HCT116 (cell line): ENCODE measurements around the gene DLX4. TPM values are rescaled to one million over a fixed set of nuclear protein-coding genes. Genes with fewer than 3 reads are reported as not detected.

Experiments
- ATAC-seq: fragments of 200-7000 bp; cut with Tn5 transposase; 2 replicates; pipeline ENCODE4 v1.9.1; 2020; ENCODE audit warnings: mild to moderate bottlenecking, moderate library complexity
- BruUV-seq: library from RNA; stranded (reverse); fragments of 400-500 nt; replicated peaks from 2 replicates; lab custom pipeline; 2021; lab: Mats Ljungman, UMichigan
- CTCF ChIA-PET: fragments of 300-600 bp; sonication (Branson Sonifier 250); formaldehyde crosslinking; loops from one replicate; lab custom pipeline; 2021; ENCODE audit warnings: antibody characterized with exemption; lab: Charles Lee
- POLR2A ChIA-PET: fragments of 300-600, 350-600 bp; sonication (Branson Sonifier 250); formaldehyde crosslinking; loops from one replicate; lab custom pipeline; 2021; ENCODE audit warnings: antibody characterized with exemption; lab: Charles Lee
- RAD21 ChIA-PET, 2 experiments: fragments of 300-600 bp; sonication (Branson Sonifier 250); formaldehyde crosslinking; loops; one replicate each; lab custom pipeline; 2023; ENCODE audit warnings: low total read pairs in 2 of 2; ENCODE audit not compliant: uncharacterized antibody in 2 of 2, unreplicated experiment in 2 of 2, low non-redundant PET in 1 of 2; lab: Charles Lee
- DNase-seq: peaks from one replicate; pipeline ENCODE4 v3.0.0-alpha.2; 2010; ENCODE audit warnings: low read depth, low spot score
- H2AFZ ChIP-seq: fragments of 200-600 bp; shearing (Covaris generic), sonication (generic); 2 replicates; pipeline ENCODE4 v1.6.1; 2017; ENCODE audit warnings: low read depth, mixed run types, mixed read lengths, antibody characterized with exemption, low read length; ENCODE audit not compliant: poor library complexity, severe bottlenecking
- H3K27ac ChIP-seq: 2 replicates; pipeline ENCODE4 v1.5.1; 2012; ENCODE audit warnings: low read depth, low read length
- H3K27me3 ChIP-seq: fragments of 200-600 bp; sonication (generic); 2 replicates; pipeline ENCODE4 v1.6.1; 2016; ENCODE audit warnings: mixed run types, low read length, mixed read lengths; ENCODE audit not compliant: insufficient read depth
- H3K36me3 ChIP-seq, 2 experiments: fragments of 200-500 bp in 1 of 2; fragments of 200-600 bp in 1 of 2; sonication (Bioruptor generic) in 1 of 2; sonication (generic) in 1 of 2; 2 replicates each; pipeline versions ENCODE4 v1.5.1 to v1.6.1; 2014 to 2016; ENCODE audit warnings: low read length in 2 of 2, inconsistent platforms in 1 of 2, mixed read lengths in 1 of 2, mixed run types in 1 of 2; ENCODE audit not compliant: insufficient read depth in 2 of 2, control insufficient read depth in 1 of 2
- H3K4me1 ChIP-seq, 2 experiments: fragments of 200-600 bp in 1 of 2; sonication (generic) in 1 of 2; 2 replicates each; pipeline versions ENCODE4 v1.5.1 to v1.6.1; 2012 to 2017; ENCODE audit warnings: low read length in 2 of 2, inconsistent platforms in 1 of 2, mild to moderate bottlenecking in 1 of 2, mixed read lengths in 1 of 2, mixed run types in 1 of 2, moderate library complexity in 1 of 2; ENCODE audit not compliant: insufficient read depth in 2 of 2, control insufficient read depth in 1 of 2
- H3K4me2 ChIP-seq: fragments of 200-600 bp; sonication (generic); 2 replicates; pipeline ENCODE4 v1.6.1; 2017; ENCODE audit warnings: mixed run types, low read length, mixed read lengths
- H3K4me3 ChIP-seq, 2 experiments: fragments of 200-600 bp in 1 of 2; sonication (generic) in 1 of 2; replicated peaks in 1 of 2; 2 replicates each; pipeline ENCODE4 v1.5.1; 2011 to 2016; ENCODE audit warnings: low read length in 2 of 2, control low read depth in 1 of 2, low read depth in 1 of 2, mild to moderate bottlenecking in 1 of 2, mixed read lengths in 1 of 2, mixed run types in 1 of 2
- H3K79me2 ChIP-seq: fragments of 200-600 bp; sonication (generic); 2 replicates; pipeline ENCODE4 v1.6.1; 2017; ENCODE audit warnings: mild to moderate bottlenecking, mixed run types, low read length, moderate library complexity, mixed read lengths; ENCODE audit not compliant: insufficient read depth
- H3K9ac ChIP-seq: fragments of 200-600 bp; sonication (generic); 2 replicates; pipeline ENCODE4 v1.6.1; 2016; ENCODE audit warnings: low read length, mixed read lengths
- H3K9me2 ChIP-seq: fragments of 200-600 bp; sonication (generic), shearing (Covaris generic); 2 replicates; pipeline ENCODE4 v1.6.1; 2017; ENCODE audit warnings: mixed run types, mild to moderate bottlenecking, moderate library complexity; ENCODE audit not compliant: insufficient read depth
- H3K9me3 ChIP-seq, 2 experiments: fragments of 200-500 bp in 1 of 2; fragments of 200-600 bp in 1 of 2; sonication (Bioruptor generic) in 1 of 2; sonication (generic) in 1 of 2; 2 replicates each; pipeline ENCODE4 v1.6.1; 2014 to 2017; ENCODE audit warnings: low read length in 2 of 2, mixed read lengths in 2 of 2, inconsistent platforms in 1 of 2, low read depth in 1 of 2, mild to moderate bottlenecking in 1 of 2, mixed run types in 1 of 2, moderate library complexity in 1 of 2; ENCODE audit not compliant: control insufficient read depth in 1 of 2, insufficient read depth in 1 of 2
- H4K20me1 ChIP-seq: fragments of 200-600 bp; sonication (generic), shearing (Covaris generic); 2 replicates; pipeline ENCODE4 v1.6.1; 2017; ENCODE audit warnings: mixed run types, mild to moderate bottlenecking, moderate library complexity; ENCODE audit not compliant: insufficient read depth
- CBX3 ChIP-seq: IDR thresholded peaks from 2 replicates; pipeline ENCODE4 v1.6.1; 2012; ENCODE audit warnings: low read depth
- CEBPB ChIP-seq: IDR thresholded peaks from 2 replicates; pipeline ENCODE4 v1.6.1; 2012; ENCODE audit warnings: low read depth
- ELF1 ChIP-seq: IDR thresholded peaks from 2 replicates; pipeline ENCODE4 v1.6.1; 2012; ENCODE audit warnings: low read depth, borderline replicate concordance
- EZH2 ChIP-seq: fragments of 200-600 bp; sonication (generic); IDR thresholded peaks from 2 replicates; pipeline ENCODE4 v1.6.1; 2017; ENCODE audit warnings: antibody characterized with exemption, mixed run types
- FOSL1 ChIP-seq: IDR thresholded peaks from 2 replicates; pipeline ENCODE4 v1.6.1; 2012; ENCODE audit warnings: low read depth
- JUND ChIP-seq: IDR thresholded peaks from 2 replicates; pipeline ENCODE4 v1.6.1; 2012
- MAX ChIP-seq: IDR thresholded peaks from 2 replicates; pipeline ENCODE4 v1.6.1; 2012
- POLR2A ChIP-seq: IDR thresholded peaks from 2 replicates; pipeline ENCODE4 v1.7.0; 2011; ENCODE audit warnings: borderline replicate concordance; ENCODE audit not compliant: insufficient read depth, insufficient read length; ENCODE audit errors: extremely low read depth
- POLR2AphosphoS5 ChIP-seq: IDR thresholded peaks from 2 replicates; pipeline ENCODE4 v1.6.1; 2011; ENCODE audit warnings: mild to moderate bottlenecking, low read depth, low read length, moderate library complexity
- RAD21 ChIP-seq: IDR thresholded peaks from 2 replicates; pipeline ENCODE4 v1.6.1; 2012; ENCODE audit warnings: low read depth, mild to moderate bottlenecking
- SIN3A ChIP-seq: IDR thresholded peaks from 2 replicates; pipeline ENCODE4 v1.6.1; 2012; ENCODE audit warnings: low read depth
- SP1 ChIP-seq: IDR thresholded peaks from 2 replicates; pipeline ENCODE4 v1.6.1; 2012; ENCODE audit warnings: low read depth
- TCF7L2 ChIP-seq: IDR thresholded peaks from 2 replicates; pipeline ENCODE4 v1.7.0; 2011; ENCODE audit warnings: borderline replicate concordance, inconsistent platforms; ENCODE audit not compliant: insufficient read depth, insufficient read length; ENCODE audit errors: extremely low read depth
- YY1 ChIP-seq: IDR thresholded peaks from 2 replicates; pipeline ENCODE4 v1.6.1; 2011; ENCODE audit warnings: low read length, low read depth, moderate library complexity, mild to moderate bottlenecking; ENCODE audit not compliant: insufficient replicate concordance; ENCODE audit errors: extremely low read depth
- ZBTB33 ChIP-seq: IDR thresholded peaks from 2 replicates; pipeline ENCODE4 v1.6.1; 2011; ENCODE audit warnings: mild to moderate bottlenecking, low read length, moderate library complexity; ENCODE audit not compliant: insufficient replicate concordance; ENCODE audit errors: extremely low read depth
- ZFX ChIP-seq: fragments of 450-650 bp; IDR thresholded peaks from 2 replicates; pipeline ENCODE4 v1.6.1; 2017
- ZNF274 ChIP-seq: fragments of 200-500 bp; sonication (Bioruptor generic); IDR thresholded peaks from 2 replicates; pipeline ENCODE4 v1.6.1; 2014; ENCODE audit warnings: mild to moderate bottlenecking, low read depth, low read length, inconsistent platforms
- intact Hi-C: fragments of 100-400 bp; cut with micrococcal nuclease; formaldehyde crosslinking; loops from 2 replicates; pipeline ENCODE4 v1.10.0; 2022
- total RNA-seq: library from RNA; stranded (reverse); gene quantifications from one replicate; pipeline ENCODE4 v1.2.1, GENCODE V29; 2021; ENCODE audit not compliant: unreplicated experiment
- TF ChIP-seq, protein P1 (sequence below), 3 experiments: fragments of 200-600 bp in 1 of 3; sonication (generic) in 1 of 3; IDR thresholded peaks in 2 of 3; conservative IDR thresholded peaks in 1 of 3; 2 replicates each; pipeline ENCODE4 v1.5.1; 2012 to 2017; ENCODE audit warnings: low read depth in 2 of 3, low read length in 2 of 3, antibody characterized with exemption in 1 of 3, borderline replicate concordance in 1 of 3, control low read depth in 1 of 3, mild to moderate bottlenecking in 1 of 3, mixed read lengths in 1 of 3, mixed run types in 1 of 3, moderate library complexity in 1 of 3; ENCODE audit not compliant: insufficient read depth in 1 of 3
- TF ChIP-seq, protein P2 (sequence below): IDR thresholded peaks from 2 replicates; pipeline ENCODE4 v1.6.1; 2012; ENCODE audit warnings: low read depth

The DLX4 gene
- total RNA-seq, 1 experiment from 2014 or later, result 14.0 TPM

DNA sequence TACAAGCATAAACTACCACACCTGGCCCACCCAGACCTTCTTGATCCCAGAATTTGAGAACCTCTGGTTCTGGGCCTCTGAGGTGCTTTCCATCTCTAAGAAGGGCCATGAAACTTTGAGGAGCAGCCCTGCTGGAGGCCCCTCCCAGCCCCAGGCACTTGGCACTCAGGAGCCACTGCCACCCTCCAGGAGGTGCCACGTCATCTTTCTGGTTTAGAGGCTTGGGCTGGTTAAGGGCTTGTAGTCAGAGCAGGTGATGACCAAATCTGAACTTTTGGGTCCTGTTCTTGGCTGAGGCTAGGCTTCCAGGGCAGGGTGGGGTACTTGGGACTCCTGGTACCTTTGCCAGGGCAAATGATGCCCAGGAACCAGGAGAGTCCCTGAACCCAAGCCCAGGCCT, 13.8 kb upstream of the DLX4 start (continued):
- TF ChIP-seq POLR2A (no peak), MAX (no peak), POLR2AphosphoS5 (no peak)
- TF ChIP-seq, all 23 proteins: peak for 0

- Histone ChIP-seq H3K36me3 (no peaks in the 10 kb centered on the region), H3K4me2 (no peak overlapping the region), H3K4me1 (peaks cover 30 to 37% of the 10 kb centered on the region in 2 experiments), H3K9ac (no peak overlapping the region), H2AFZ (no peak overlapping the region), H3K27me3 (no peaks in the 10 kb centered on the region; the same call in 1 of the 2 replicates), H4K20me1 (no peaks in the 10 kb centered on the region), H3K4me3 (no peak overlapping the region), H3K27ac (no peak overlapping the region), H3K9me3 (no peaks in the 10 kb centered on the region), H3K79me2 (no peaks in the 10 kb centered on the region), H3K9me2 (no peaks in the 10 kb centered on the region)
- ChIA-PET POLR2A (interaction anchor here (0.5 to 1.5 kb wide), 2 partner anchors 38 to 104 kb away, joined by 3 read pairs; partner anchors contain the start of gene DLX3), RAD21 (no interaction called here), CTCF (interaction anchor here (1.1 to 1.8 kb wide), 2 partner anchors 33 to 41 kb away, joined by 3 read pairs; no protein-coding TSS in a partner anchor)
- ATAC-seq (no peak), DNase-seq (no peak)
- intact Hi-C loops, result no loop called here
- BruUV-seq, result no TSS peak
- TF ChIP-seq, protein P1, sequence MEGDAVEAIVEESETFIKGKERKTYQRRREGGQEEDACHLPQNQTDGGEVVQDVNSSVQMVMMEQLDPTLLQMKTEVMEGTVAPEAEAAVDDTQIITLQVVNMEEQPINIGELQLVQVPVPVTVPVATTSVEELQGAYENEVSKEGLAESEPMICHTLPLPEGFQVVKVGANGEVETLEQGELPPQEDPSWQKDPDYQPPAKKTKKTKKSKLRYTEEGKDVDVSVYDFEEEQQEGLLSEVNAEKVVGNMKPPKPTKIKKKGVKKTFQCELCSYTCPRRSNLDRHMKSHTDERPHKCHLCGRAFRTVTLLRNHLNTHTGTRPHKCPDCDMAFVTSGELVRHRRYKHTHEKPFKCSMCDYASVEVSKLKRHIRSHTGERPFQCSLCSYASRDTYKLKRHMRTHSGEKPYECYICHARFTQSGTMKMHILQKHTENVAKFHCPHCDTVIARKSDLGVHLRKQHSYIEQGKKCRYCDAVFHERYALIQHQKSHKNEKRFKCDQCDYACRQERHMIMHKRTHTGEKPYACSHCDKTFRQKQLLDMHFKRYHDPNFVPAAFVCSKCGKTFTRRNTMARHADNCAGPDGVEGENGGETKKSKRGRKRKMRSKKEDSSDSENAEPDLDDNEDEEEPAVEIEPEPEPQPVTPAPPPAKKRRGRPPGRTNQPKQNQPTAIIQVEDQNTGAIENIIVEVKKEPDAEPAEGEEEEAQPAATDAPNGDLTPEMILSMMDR (IDR thresholded peaks at IDR 0.05 in 2 of 3, conservative IDR thresholded peaks at IDR 0.05 in 1 of 3; ENCODE audit: borderline replicate concordance in 1 of 3, insufficient read depth in 1 of 3, low read depth in 2 of 3, low read length in 2 of 3), result no peak
- TF ChIP-seq EZH2 (no peak), CEBPB (no peak), POLR2A (no peak), TCF7L2 (no peak), SIN3A (no peak), YY1 (no peak), RAD21 (no peak), JUND (no peak), FOSL1 (no peak), ZBTB33 (no peak), ZNF274 (no peak), ELF1 (no peak), SP1 (no peak), CBX3 (no peak), ZFX (no peak)
- TF ChIP-seq, protein P2, sequence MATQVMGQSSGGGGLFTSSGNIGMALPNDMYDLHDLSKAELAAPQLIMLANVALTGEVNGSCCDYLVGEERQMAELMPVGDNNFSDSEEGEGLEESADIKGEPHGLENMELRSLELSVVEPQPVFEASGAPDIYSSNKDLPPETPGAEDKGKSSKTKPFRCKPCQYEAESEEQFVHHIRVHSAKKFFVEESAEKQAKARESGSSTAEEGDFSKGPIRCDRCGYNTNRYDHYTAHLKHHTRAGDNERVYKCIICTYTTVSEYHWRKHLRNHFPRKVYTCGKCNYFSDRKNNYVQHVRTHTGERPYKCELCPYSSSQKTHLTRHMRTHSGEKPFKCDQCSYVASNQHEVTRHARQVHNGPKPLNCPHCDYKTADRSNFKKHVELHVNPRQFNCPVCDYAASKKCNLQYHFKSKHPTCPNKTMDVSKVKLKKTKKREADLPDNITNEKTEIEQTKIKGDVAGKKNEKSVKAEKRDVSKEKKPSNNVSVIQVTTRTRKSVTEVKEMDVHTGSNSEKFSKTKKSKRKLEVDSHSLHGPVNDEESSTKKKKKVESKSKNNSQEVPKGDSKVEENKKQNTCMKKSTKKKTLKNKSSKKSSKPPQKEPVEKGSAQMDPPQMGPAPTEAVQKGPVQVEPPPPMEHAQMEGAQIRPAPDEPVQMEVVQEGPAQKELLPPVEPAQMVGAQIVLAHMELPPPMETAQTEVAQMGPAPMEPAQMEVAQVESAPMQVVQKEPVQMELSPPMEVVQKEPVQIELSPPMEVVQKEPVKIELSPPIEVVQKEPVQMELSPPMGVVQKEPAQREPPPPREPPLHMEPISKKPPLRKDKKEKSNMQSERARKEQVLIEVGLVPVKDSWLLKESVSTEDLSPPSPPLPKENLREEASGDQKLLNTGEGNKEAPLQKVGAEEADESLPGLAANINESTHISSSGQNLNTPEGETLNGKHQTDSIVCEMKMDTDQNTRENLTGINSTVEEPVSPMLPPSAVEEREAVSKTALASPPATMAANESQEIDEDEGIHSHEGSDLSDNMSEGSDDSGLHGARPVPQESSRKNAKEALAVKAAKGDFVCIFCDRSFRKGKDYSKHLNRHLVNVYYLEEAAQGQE, result no peak
Observed at GRCh38 chr17:49956780-49957179, 12.2 kb upstream of the DLX4 start.
